ENCODE measurements around the gene VDAC2.

DNA sequence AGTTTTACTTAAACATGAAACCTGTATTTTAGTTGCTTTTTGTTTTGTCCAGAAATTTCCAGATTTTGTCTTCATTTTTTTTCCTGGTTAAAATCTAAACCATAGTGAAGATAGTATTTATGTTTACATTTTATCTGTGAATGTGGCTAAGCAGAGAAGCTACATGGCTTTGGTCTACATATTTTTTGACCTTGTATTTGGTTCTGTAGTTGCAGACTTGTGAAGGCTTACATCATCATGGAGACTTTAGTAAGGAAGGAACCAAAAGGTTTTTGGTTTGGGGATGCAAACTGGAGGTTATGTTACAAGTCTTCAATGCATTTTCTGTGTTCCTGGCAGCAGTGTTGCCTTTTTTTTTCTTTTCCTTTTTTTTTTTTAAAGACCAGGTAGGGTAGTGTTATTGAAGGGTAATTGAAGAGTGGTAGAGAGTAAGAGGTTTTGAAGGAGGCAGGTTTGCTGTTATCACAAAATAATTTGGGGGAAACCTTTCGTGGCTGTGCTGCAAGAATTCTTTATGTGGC, 30.9 kb upstream of the VDAC2 start:
- TF ChIP-seq POLR2A (IDR thresholded peaks at IDR 0.05; ENCODE audit: low read depth, low read length) (no peak), POLR2AphosphoS5 (IDR thresholded peaks at IDR 0.05; ENCODE audit: low read depth, low read length) (no peak), TAF1 (IDR thresholded peaks at IDR 0.05; ENCODE audit: low read depth, low read length) (no peak), PAX5 (IDR thresholded peaks at IDR 0.05; ENCODE audit: insufficient read depth, low read length, severe bottlenecking) (no peak), SPI1 (IDR thresholded peaks at IDR 0.05; ENCODE audit: low read depth, low read length) (no peak)

All from GM12891 (cell line).